ENCODE measurements around the gene C8B.

GRCh38 chr1:56952501-56952900 lies 13.3 kb downstream of the C8B start:
- TF ChIP-seq CTCF (IDR thresholded peaks at IDR 0.05) (no peak), POLR2AphosphoS5 (IDR thresholded peaks at IDR 0.05) (no peak), POLR2A (IDR thresholded peaks at IDR 0.05) (no peak)

Data from prostate gland (tissue), 2 donors.